NCI-H446 (cell line): Measurements from ENCODE around the gene CENPB.

Source experiments
- DNase-seq, 2 experiments: peaks; one replicate each; lab custom pipeline; 2025; lab: John Stamatoyannopoulos, UW

Gene CENPB

DNA sequence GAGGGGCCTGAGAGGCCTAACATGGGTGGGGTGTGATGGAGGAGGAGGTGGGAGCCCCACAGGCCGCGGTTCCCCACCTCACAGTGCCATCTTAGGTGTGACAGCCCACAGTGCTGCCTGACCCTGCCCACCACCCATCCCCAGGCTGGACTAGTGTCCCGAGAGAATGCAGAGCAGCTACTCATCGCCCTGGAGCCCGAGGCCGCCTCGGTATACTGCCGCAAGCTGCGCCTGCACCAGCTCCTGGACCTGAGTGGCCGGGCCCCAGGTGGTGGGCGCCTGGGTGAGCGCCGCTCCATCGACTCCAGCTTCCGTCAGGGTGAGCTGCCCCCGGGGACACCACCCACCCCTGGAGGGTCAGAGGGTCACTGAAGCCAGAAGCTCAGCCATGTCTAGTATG lies 38.5 kb downstream of the CENPB start:
- no peak for DNase-seq

- no peak for DNase-seq
These were observed 39.1 kb downstream of the CENPB start for GRCh38 chr20:3747471-3747870.

GRCh38 chr20:3745686-3746173 lies 40.8 kb downstream of the CENPB start:
- DNase-seq: no peak

- peak in 1 of 2 experiments; percentile 38 for DNase-seq
These were observed 41.5 kb downstream of the CENPB start for GRCh38 chr20:3744806-3745685.

DNA sequence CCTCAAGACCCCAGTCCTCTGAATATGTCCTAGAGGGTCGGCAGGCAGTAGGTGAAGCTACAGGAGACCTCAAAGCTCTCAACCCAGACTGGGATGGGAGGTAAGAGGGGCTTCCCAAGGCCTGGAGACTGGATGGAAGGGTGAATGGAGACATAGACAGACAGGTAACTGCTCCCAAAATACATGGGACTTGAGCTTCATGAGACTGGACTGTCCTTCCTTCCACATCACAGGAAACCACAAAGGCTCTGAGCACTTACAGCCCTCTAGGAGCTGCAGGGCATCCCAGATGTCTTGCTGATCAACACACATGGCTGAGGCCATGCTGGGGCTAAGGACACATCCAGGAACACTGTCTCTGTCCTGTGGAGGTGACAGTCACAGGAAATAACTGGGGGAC lies 42.5 kb downstream of the CENPB start:
- DNase-seq: no peak

- no peak for DNase-seq
These were observed 43.3 kb downstream of the CENPB start for GRCh38 chr20:3743251-3743650.

DNA sequence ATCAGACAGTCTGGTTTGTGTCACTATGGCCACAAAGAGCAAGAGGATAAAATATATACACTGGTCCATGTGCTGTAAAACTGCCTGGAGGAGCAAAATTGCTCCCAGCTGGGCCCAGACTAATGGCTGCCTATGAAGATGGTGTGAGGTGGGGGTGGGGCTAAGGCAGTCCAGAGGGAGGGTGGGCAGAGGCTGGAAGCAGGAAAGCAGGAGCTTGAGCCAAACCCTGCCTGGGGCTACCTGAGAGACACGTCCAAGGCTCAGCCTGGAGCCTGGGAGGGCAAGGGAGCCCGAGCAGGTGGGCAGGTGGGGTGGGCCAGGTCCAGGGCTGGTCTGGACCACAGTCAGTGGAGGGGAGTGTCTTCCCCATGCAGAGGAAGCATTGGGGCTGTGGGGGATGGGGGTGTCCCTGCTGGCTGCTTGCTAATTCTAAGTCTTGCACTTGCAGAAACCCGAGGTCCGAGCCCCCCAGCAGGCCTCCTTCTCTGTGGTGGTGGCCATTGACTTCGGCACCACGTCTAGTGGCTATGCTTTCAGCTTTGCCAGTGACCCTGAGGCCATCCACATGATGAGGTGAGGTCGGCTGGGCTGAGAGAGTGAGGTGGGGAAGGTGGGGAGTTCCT lies 44.6 kb downstream of the CENPB start:
- no peak for DNase-seq

GRCh38 chr20:3740615-3741301 lies 45.8 kb downstream of the CENPB start:
- no peak for DNase-seq

DNA sequence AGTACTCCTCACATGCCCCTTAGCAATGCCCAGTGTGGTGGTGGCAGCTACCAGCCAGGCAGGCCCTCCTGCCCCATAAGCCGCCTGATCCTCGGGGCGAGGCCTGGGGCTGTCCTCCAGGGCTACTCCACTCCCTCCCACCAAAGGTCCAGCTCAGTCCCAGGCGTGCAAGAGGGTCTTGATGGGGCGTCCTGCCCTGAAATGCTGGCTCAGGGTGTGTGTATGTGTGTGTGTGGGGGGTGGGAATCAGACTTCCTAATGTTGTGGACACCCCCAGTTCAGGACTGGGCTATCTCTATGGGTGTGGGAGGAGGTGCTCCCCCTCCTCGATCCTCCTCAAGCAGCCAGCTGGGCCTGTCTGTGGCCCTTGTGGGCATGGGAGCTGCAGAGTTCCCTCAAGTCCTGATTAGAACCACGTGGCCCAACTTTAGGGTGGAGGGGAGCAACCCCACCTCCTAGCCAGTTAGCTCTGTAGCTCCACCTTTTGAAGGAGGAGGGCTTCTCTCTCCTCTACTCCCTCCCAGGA lies 46.6 kb downstream of the CENPB start:
- no peak for DNase-seq

DNA sequence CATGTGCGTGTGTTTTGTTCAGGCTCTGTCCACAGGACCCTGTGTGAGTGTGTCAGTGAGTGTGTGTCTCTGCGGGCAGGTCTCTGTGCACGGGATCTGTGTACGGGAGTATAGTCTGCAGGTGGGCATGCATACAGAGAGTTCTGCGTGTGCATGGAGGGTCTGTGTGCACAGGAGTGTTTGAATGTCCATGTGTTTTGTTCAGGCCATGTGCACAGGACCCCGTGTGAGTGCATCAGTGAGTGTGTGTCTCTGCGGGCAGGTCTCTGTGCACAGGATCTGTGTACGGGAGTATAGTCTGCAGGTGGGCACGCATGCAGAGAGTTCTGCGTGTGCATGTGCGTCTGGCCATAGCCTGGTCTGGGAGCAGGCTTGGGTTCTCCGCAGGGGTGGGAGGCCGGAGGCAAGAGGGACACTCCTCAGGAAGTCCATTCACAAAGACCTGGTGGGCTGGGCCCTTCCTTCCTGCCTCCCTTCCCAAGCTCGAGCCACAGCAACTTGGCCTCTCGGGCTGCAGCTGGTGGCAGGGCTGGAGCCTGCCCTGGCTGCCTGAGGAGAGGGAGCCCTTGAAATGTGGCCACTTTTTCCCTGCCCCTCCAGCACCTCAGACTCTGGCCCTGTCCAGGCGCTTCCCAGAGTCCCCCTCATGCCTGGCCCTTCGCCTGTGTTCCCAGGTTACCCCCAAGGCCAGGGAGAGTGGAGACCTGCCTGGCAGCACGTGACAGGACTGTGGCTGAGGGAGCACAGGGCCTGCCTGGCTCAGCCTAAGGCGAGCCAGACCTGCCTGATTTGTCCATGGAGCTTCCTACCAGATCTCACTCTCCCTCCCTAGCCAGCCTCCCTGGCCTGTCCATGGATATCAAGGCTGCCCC lies 47.2 kb downstream of the CENPB start:
- no peak for DNase-seq

DNA sequence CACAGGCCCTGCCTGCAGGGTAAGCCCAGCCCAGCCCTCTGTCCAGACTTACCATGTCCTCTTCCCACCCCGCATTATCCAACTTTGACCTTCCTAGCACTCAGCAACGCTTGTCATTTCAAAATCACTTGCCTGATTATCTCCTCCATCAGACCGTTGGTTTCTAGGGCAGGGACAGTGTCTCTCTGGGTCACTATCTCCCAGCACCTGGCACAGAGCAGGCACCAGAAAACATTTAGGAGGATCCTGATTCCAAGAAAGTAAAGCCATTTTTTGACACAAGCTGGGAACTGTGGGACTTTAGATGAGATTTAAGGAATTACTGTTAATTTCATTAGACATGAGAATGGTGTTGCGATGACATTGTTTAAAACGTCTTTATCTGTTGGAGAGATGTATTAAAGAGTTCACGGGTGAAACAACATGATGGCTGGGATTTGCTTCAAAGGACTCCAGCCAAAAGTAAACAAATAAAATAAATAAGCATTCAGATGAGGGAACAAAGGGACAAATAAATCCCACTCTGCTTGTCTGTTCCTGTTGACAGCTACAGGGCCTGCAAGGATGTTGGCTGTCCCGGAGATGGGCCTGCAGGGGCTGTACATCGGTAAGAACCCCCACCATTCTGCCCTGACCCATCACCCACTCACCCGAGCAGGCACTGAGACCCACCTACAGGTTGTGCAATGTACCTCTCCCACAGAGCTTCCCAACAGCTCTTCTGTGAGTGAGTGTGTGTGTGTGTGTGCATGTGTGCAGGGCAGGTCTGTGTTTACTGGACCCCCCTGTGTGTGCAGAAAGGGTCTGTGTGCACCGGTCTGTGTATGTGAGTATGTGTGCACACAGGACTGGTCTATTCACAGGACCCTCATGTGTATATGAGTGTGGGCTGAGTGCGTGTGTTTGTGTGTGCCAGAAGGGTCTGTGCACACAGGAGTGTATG lies 48.2 kb downstream of the CENPB start:
- DNase-seq: no peak

- DNase-seq: no peak
These were observed 50.8 kb downstream of the CENPB start for GRCh38 chr20:3735768-3736167.

DNA sequence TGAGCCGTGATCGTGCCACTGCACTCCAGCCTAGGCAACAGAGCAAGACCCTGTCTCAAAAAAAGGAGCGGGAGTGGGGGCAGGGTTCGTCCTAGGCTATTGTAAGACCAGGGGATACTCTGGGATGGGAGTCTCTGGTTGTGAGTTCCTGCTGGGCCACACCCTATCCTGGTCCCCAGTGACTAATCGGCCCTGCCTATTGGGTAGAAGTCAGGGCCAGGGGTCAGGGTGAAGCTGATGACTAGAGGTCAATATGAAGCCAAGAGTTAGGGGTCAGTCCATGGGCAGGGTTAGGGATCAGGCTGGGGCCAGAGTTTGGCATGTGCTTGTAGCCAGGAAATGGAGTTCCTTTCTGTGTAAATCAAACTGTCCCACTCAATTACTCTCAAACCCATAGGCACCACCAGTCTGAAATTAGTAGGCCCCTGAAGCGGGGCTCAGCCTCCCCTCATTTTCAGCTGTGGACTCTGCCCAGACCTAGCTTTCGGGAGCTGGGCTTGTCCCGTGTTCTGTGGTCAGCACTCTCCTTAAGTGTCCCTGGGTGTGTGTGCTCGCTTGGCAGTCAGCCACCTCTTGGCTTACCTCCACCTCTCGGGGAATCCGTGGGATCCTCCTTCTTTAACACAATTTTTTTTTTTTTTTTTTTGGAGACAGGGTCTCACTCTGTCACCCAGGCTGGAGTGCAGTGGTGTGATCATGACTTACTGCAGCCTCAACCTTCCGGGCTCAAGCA lies 52.3 kb downstream of the CENPB start:
- no peak for DNase-seq
